Chondrocyte (in vitro differentiated cells): ENCODE measurements around the gene TMEM212. TPM values are rescaled to one million over a fixed set of nuclear protein-coding genes. Genes with fewer than 3 reads are reported as not detected.
A peak's percentile ranks its signal among the peaks of the same experiment; 100 is the strongest.

Source experiments
- DNase-seq: peaks from one replicate; pipeline ENCODE4 v3.0.0; 2021; ENCODE audit warnings: mixed read lengths, low spot score
- H3K27ac Mint-ChIP-seq: one replicate; pipeline ENCODE4 v1.8.0; 2021; ENCODE audit warnings: mild to moderate bottlenecking, moderate library complexity, mixed read lengths; ENCODE audit not compliant: unreplicated experiment
- H3K27me3 Mint-ChIP-seq: 2 replicates; pipeline ENCODE4 v1.8.0; 2021; ENCODE audit warnings: low read depth, mixed read lengths
- H3K36me3 Mint-ChIP-seq: 2 replicates; pipeline ENCODE4 v1.8.0; 2021; ENCODE audit warnings: low read depth, mixed read lengths
- H3K4me1 Mint-ChIP-seq: 2 replicates; pipeline ENCODE4 v1.8.0; 2021; ENCODE audit warnings: low read depth, mild to moderate bottlenecking, mixed read lengths
- H3K4me3 Mint-ChIP-seq: one replicate; pipeline ENCODE4 v1.8.0; 2021; ENCODE audit warnings: mild to moderate bottlenecking, moderate library complexity, mixed read lengths; ENCODE audit not compliant: unreplicated experiment
- H3K9me3 Mint-ChIP-seq: 2 replicates; pipeline ENCODE4 v1.8.0; 2021; ENCODE audit warnings: low read depth, mixed read lengths
- CTCF ChIP-seq: fragments of 200-600 bp; sonication (generic); IDR thresholded peaks from 2 replicates; pipeline ENCODE4 v1.5.0; 2021; ENCODE audit warnings: antibody characterized with exemption, mild to moderate bottlenecking, moderate library complexity
- total RNA-seq: library from RNA; stranded (reverse); gene quantifications from 3 replicates; pipeline ENCODE4 v1.2.1, GENCODE V29; 2021

The TMEM212 gene
- total RNA-seq, 1 donor from 2014 or later, result not detected

GRCh38 chr3:171846597-171846996, 3.4 kb downstream of the TMEM212 start:
- H3K27ac Mint-ChIP-seq, result peak overlapping the region; percentile 0
- no peak for TF ChIP-seq CTCF
- no peak for DNase-seq

GRCh38 chr3:171847133-171847532, 4.0 kb downstream of the TMEM212 start:
- H3K36me3 Mint-ChIP-seq, result no peaks in the 10 kb centered on the region
- H3K9me3 Mint-ChIP-seq, result no peaks in the 10 kb centered on the region
- DNase-seq, result no peak
- TF ChIP-seq CTCF, result no peak
- peak overlapping the region; percentile 0 for H3K27ac Mint-ChIP-seq
- H3K4me1 Mint-ChIP-seq, result peaks cover 67% of the 10 kb centered on the region
- H3K27me3 Mint-ChIP-seq, result no peaks in the 10 kb centered on the region
- H3K4me3 Mint-ChIP-seq, result no peak overlapping the region

More at GRCh38 chr3:171846597-171846996, 3.4 kb downstream of the TMEM212 start:
- no peaks in the 10 kb centered on the region for H3K9me3 Mint-ChIP-seq
- no peaks in the 10 kb centered on the region for H3K27me3 Mint-ChIP-seq
- H3K36me3 Mint-ChIP-seq, result no peaks in the 10 kb centered on the region
- peaks cover 69% of the 10 kb centered on the region for H3K4me1 Mint-ChIP-seq
- H3K4me3 Mint-ChIP-seq, result no peak overlapping the region

- TF ChIP-seq CTCF, result no peak
- Mint-ChIP-seq H3K4me3 (no peak overlapping the region), H3K36me3 (no peaks in the 10 kb centered on the region), H3K27me3 (no peaks in the 10 kb centered on the region), H3K27ac (no peak overlapping the region), H3K4me1 (peaks cover 65% of the 10 kb centered on the region), H3K9me3 (peaks cover 2% of the 10 kb centered on the region)
- no peak for DNase-seq
Observed at GRCh38 chr3:171847595-171848259, 4.6 kb downstream of the TMEM212 start.

- Mint-ChIP-seq H3K27ac (peak overlapping the region; percentile 30), H3K36me3 (peaks cover 4% of the 10 kb centered on the region), H3K4me3 (no peak overlapping the region)
Observed at GRCh38 chr3:171849617-171850319, 6.6 kb downstream of the TMEM212 start.

More at GRCh38 chr3:171849617-171850319, 6.6 kb downstream of the TMEM212 start:
- Mint-ChIP-seq H3K9me3 (peaks cover 15% of the 10 kb centered on the region), H3K27me3 (no peaks in the 10 kb centered on the region), H3K4me1 (peaks cover 54% of the 10 kb centered on the region)
- DNase-seq, result no peak
- no peak for TF ChIP-seq CTCF
